CD1c-positive myeloid dendritic cell (primary cell): Measurements from ENCODE around the gene RTN4R.
"Not testable (repeated sequence)": the region's sequence is repeated elsewhere in the genome, so short reads cannot be mapped to it uniquely, and the experiment has no call there.

Experiments
- DNase-seq: peaks from one replicate; pipeline ENCODE4 v3.0.0-alpha.2; 2016; ENCODE audit errors: extremely low spot score

Gene RTN4R

GRCh38 chr22:20305894-20306645, 38.0 kb upstream of the RTN4R start:
- DNase-seq, result no peak

GRCh38 chr22:20305230-20305893, 37.2 kb upstream of the RTN4R start:
- DNase-seq, result not testable (repeated sequence)

DNA sequence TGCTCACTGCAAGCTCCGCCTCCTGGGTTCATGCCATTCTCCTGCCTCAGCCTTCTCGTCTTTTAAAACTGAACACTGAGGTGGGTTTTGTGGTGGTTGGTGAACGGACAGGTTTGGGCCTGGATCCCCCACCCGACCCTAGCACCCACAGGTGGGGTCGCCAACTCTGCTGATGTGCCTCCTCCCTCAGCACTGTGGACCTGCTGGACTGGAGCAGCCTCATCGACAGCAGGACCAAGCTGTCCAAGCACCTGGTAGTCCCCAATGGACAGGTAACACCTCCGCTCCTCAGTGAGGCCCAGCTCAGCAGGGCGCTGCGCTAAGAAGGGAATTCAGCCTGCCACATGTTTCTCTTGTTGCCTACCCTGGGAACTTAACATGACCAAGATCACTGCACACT, 36.5 kb upstream of the RTN4R start:
- no peak for DNase-seq

GRCh38 chr22:20303229-20303534, 35.1 kb upstream of the RTN4R start:
- DNase-seq, result not testable (repeated sequence)

- no peak for DNase-seq
Observed at GRCh38 chr22:20302438-20303228, 34.5 kb upstream of the RTN4R start.

DNA sequence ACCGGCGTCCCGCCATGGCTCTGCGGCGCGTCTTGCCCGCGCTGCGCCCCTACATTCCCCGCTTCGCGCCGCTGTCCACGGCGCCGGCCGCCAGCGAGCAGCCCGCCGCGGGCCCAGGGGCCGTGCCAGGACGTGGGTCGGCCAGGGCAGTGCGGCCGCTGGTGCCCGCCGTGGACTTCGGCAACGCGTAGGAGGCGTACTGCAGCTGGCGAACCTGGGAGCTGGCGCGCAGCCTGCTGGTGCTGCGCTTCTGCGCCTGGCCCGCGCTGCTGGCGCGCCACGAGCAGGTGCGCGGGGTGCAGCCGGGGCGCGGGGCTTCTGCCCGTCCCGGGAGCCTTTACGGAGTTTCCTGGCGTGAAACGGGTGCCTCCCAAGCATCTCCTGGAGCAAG, 31.6 kb upstream of the RTN4R start:
- no peak for DNase-seq

GRCh38 chr22:20298803-20299745, 31.0 kb upstream of the RTN4R start:
- DNase-seq, result peak; percentile 95

DNA sequence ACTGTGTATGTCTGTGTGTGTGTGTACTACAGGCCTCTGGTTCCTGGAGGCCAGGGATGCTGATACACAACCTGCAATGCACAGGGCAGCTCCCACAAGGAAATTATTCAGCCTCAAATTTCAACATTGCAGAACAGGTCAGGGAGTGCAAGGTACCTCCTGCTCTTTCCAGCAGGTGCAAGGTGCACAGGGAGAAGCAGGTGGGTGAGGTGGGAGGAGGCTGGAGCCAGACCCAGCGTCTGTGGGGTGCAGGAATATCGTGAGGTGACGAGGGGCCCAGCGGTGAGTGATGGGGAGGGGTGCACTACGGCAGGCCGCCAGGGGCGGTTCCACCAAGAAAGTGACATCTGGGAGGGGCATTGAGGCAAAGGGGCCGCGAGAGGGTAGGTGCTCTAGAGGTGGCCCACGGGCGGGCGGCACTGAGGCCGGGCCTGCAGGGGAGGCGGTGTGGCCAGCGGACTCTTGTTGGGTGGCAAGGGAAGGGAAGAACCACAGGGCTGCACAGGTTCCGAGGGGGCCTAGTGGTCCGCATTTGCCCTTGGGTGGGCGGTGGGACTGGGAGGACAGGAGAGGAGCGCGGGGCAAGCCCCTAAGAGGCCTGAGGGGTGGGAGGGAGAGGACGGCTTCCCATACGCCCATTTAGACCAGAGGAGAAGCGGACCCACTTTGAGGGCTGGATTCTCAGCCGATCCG, 30.1 kb upstream of the RTN4R start:
- DNase-seq, result no peak

DNA sequence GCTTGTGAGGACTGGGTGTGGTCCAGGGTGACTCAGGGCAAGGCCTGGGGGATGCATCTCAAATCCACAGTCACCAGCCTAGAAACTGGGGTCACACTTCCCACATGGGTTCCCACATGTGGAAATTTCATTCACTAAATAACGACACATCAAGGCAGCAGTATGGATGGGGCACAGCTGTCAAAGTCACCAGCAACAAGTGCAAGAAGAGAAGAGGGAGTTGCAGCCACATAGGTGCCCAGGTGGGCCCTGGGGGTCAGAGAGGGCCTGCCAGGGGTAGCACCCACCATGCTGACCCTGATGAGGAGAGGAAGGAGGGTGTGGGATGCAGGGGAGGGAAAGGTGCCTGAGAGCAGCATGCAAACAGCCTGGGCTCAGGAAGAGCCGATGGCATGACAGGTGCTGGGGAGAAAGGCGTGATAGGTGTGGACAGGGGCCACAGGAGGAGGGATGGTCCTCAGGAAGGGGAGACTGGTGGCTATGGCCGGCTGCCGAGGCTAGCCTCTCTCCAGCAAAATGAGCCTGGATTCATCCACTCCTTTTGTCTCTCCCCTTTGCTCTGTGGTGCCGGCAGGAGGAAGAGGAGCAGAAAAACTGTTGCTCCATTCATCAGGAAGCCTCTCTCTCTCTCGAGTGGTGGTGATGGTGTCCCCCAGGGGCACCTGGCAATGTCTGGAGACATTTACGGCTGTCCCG, 29.4 kb upstream of the RTN4R start:
- no peak for DNase-seq

GRCh38 chr22:20296598-20296997, 28.5 kb upstream of the RTN4R start:
- DNase-seq, result no peak

- no peak for DNase-seq
Observed at GRCh38 chr22:20295262-20296064, 27.3 kb upstream of the RTN4R start.

DNA sequence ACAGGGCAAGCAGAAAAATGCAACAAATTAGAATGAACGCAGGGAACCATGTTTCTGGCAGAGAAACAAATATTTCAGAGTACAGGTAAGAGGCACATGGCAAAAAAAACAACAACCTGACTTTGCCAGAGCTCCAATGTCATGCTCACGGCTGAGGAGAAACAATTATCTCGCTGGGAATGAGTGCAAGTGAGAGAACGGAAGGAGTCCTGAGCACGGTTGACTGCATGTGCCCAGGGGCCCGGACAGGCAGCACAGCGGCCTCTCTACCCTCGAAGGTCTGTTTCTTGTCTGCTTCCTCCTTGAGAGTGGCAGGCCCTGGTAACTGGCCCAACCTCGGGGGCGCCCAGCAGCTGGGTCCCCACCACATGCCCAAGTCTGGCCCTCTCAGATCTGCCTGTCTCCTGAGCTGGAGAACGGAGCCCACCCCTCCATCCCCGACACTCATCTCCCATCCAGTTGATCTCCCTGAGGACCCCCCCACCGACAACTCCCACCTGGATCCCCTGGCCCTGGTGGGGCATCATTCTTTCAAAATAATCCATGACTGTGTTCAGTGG, 24.6 kb upstream of the RTN4R start:
- DNase-seq, result no peak

GRCh38 chr22:20292108-20292507, 24.0 kb upstream of the RTN4R start:
- DNase-seq, result no peak

DNA sequence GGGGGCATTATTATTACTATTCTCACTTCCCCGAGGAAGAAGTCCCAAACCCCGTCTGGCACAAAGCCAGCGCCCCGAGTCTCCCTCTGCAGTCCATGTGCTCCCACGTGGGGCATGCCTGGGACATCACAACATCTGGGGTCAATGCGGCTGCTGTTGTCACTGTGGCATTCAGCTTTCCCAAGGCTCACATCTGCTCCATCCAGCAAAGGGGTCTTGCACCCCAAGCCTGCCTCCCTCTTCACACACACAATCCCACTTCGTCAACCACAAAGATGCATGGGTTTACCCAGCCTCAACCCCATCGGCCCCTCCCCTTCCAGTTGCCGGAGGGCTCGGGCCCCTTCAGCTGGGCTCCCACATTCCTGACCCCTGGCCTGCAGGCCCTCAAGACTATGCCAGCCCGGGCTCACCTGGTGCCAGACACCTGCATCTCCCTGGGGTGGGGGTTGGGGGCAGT, 23.5 kb upstream of the RTN4R start:
- DNase-seq, result no peak

DNA sequence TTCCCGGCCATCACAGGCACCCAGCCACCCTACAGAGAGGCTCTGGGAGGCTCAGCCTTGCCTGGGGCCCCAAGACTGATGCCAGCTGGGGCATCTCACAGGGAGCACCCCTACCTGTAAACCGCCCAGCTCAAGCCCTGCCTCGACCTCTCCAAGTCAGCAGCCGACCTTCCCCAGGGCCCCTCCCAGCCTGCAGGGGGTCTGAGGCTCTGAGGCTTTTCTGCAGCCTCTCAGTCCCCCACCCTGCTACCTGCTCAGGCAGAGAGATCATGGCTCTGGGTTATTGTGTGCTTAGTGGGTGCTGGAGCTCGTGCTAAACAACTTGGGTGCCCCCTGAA, 23.1 kb upstream of the RTN4R start:
- no peak for DNase-seq

DNA sequence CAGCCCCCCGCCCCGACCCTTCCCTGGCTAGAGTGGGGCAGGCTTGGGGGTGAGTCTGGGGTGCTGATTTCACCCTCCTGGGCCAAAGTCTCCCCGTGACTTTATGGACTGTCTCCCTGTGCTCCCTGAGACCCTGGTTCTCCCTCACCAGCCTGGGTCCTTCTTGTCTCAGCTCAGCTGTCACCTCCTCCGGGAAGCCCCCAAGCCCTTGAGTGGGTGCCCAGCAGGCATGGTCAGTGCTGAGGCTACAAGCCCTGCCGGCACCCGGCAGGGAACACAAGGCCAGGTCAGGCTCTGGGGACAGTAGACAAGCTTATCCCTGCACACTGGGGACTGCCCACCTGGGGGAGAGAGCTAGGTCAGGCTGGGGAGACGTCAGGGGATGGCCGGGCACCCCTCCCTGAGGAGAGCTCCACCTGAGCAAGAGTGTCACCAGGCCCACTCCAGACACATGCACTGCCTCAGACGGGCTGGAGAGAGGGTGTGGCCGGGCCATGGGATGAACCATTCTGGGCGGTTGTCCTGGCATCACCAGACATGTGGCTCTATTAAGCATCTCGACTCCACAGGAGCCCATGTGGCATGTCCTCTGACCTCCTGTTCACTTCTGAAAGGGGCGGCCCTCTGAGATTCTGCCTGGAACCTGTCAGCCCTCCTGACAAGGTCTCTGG, 22.6 kb upstream of the RTN4R start:
- DNase-seq, result no peak

GRCh38 chr22:20290045-20290392, 21.9 kb upstream of the RTN4R start:
- DNase-seq, result no peak

GRCh38 chr22:20289182-20290044, 21.3 kb upstream of the RTN4R start:
- DNase-seq, result not testable (repeated sequence)
